Large intestine (tissue), 3 donors: Measurements from ENCODE around the gene RYR2. TPM values are rescaled to one million over a fixed set of nuclear protein-coding genes. Genes with fewer than 3 reads are reported as not detected.

Source experiments
- DNase-seq, 2 donors: peaks; one replicate each; pipeline versions ENCODE4 v3.0.0 to v3.0.0-alpha.2; 2013
- H3K27ac ChIP-seq: one replicate; pipeline ENCODE4 v1.5.1; 2013; ENCODE audit warnings: low read length
- H3K27me3 ChIP-seq: 2 replicates; pipeline ENCODE4 v1.6.1; 2013; ENCODE audit warnings: low read length; ENCODE audit not compliant: control insufficient read depth, insufficient read depth
- H3K36me3 ChIP-seq: 2 replicates; pipeline ENCODE4 v1.6.1; 2013; ENCODE audit warnings: low read length; ENCODE audit not compliant: control insufficient read depth, insufficient read depth
- H3K4me1 ChIP-seq: one replicate; pipeline ENCODE4 v1.6.1; 2013; ENCODE audit warnings: low read length; ENCODE audit not compliant: control insufficient read depth, insufficient read depth
- H3K4me3 ChIP-seq: one replicate; pipeline ENCODE4 v1.5.1; 2013; ENCODE audit warnings: low read length
- H3K9me3 ChIP-seq: one replicate; pipeline ENCODE4 v1.6.1; 2013; ENCODE audit warnings: mild to moderate bottlenecking, low read depth, low read length, moderate library complexity; ENCODE audit not compliant: control insufficient read depth
- WGBS: methylation state at CpG from one replicate; pipeline ENCODE4 v1.1.5; 2013; ENCODE audit warnings: low lambda C conversion rate; ENCODE audit not compliant: insufficient coverage; 5-methylcytosine and 5-hydroxymethylcytosine counted together
- polyA plus RNA-seq: library from polyadenylated mRNA; unstranded; fragments of 120-200 nt; gene quantifications from one replicate; pipeline ENCODE4 v1.2.1, GENCODE V29; 2013

The RYR2 gene
- polyA plus RNA-seq, 1 donor: 4.3 TPM

DNA sequence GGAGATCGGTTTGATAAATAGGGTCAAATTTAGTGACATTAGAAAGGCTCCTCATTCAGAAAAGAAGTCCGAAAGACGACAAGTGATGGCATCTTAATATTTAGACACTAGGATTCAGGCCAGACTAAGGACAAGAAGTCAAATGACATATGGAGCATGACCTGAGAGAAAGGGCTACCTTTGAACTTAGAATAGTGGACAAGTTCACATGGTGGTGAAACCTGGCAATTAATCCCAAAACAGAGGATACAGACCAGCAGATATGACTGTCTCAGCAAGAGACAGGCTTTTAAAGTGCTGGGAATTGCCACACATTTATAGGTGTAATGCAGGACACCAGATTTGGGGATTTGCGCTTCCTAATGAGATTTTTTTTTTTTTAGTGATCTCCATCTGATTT is 703.6 kb downstream of the RYR2 start:
- 100% methylated on average over 2 of the region's 4 CpGs for WGBS

DNA sequence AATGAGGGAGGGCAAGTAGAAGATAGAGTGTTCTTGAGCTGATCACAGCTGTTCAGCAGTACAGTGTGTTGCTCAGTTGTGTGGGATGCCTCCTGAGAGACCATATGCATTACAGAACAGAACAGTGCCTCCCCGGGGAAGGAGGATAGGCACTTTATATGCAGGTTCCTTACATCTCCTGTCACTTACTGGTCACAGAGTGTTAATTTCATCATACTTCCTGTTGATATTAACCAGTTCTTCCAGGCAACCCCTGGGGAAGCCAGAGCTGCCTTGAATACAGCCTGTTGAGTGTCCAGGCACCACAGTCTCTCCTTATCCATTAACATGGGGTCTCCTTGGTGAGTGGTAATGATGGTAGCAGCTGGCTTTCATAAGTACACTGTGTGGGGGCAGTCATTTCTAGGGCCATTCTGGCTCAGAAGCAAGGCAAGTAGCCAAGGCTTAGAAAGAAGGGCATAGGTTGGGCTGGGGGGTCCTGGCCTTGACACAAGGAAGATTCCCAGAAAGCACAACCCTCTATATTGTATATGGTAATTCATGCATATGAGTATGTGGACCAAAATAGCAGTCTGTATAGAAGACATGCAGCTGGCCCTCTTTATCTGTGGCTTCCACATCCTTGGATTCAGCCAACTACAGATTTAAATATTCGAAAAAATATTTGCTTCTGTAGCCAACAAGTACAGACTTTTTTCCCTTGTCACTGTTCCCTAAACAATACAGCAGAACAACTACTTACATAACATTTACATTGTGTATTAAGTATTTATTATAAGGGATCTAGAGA is 706.4 kb downstream of the RYR2 start:
- Histone ChIP-seq H3K27me3 (no peaks in the 10 kb centered on the region), H3K27ac (no peak overlapping the region), H3K4me3 (no peak overlapping the region), H3K4me1 (no peaks in the 10 kb centered on the region), H3K36me3 (no peaks in the 10 kb centered on the region), H3K9me3 (no peaks in the 10 kb centered on the region)
- 83% methylated on average over 1 of the region's 2 CpGs for WGBS
- DNase-seq: peak in 1 of 2 donors; percentile 14

More for the DNA sequence above, 703.6 kb downstream of the RYR2 start:
- DNase-seq: no peak
- no peaks in the 10 kb centered on the region for H3K27me3 ChIP-seq
- H3K36me3 ChIP-seq: no peaks in the 10 kb centered on the region
- no peak overlapping the region for H3K27ac ChIP-seq
- peaks cover 2% of the 10 kb centered on the region for H3K4me1 ChIP-seq
- no peaks in the 10 kb centered on the region for H3K9me3 ChIP-seq
- H3K4me3 ChIP-seq: no peak overlapping the region

DNA sequence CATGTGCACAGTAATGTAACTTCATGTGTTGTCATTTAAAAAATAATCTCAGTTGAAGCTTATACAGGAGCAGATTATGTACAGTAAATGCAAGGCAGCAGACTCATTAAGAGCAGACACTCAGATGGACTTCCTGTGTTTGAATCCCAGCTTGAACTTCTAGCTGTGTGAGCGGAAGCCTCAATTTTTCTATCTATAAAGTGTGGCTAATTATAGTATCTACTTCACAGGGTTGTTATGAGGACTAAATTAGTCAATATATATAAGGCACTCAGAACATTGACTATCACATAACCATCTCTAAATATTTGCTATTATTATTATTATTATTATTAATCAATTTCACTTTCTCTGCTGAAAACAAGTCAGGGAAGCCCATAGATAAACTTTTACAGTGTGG is 707.1 kb downstream of the RYR2 start:
- Histone ChIP-seq H3K4me1 (no peaks in the 10 kb centered on the region), H3K27me3 (no peaks in the 10 kb centered on the region), H3K36me3 (no peaks in the 10 kb centered on the region), H3K9me3 (no peaks in the 10 kb centered on the region), H3K27ac (no peak overlapping the region), H3K4me3 (no peak overlapping the region)
- no CpG with 5 or more reads among the region's 1 CpG for WGBS
- DNase-seq: no peak

DNA sequence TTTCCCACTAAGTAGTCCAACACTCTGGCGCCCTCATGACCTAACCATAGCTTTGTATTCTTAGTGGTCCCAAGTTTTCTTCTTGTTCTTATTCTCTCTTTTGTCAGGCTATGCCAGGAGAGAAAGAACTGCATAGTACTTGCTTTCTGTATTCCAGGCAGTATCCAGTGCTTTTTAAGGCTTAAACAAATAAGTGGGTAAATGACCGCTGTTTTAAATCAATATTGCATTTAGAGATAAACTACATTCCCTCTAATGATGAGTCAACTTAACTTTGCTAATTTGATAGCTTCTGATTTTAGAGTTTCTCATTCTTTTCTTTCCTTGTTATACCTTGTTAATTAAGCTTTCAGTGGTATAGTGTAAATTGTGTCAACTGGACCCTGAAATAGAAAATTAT is 709.1 kb downstream of the RYR2 start:
- Histone ChIP-seq H3K9me3 (no peaks in the 10 kb centered on the region), H3K36me3 (no peaks in the 10 kb centered on the region), H3K4me3 (no peak overlapping the region), H3K4me1 (no peaks in the 10 kb centered on the region), H3K27me3 (no peaks in the 10 kb centered on the region), H3K27ac (no peak overlapping the region)
- no peak for DNase-seq
- WGBS: no CpG with 5 or more reads among the region's 2 CpGs

DNA sequence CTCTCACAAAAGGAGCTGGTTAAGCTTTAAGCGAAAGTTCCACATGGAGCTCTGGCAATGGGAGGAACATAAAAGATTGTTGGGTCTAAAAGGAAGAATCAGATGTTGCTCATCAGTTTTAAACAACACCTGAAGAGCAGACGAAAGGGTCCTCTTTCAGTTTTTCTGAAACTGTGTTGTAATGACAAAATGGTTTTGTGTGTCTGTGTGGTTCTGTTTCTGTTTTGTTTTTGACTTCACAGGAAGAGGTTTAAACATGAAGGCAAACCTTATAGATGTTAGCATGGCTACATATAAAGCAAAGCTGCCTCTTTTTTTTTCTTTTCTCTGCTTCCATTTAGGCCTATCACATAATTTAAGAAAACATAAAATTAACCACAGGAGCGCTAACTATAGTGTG is 712.6 kb downstream of the RYR2 start:
- 100% methylated on average over 1 of the region's 3 CpGs for WGBS
- Histone ChIP-seq H3K36me3 (no peaks in the 10 kb centered on the region), H3K27ac (no peak overlapping the region), H3K4me1 (no peaks in the 10 kb centered on the region), H3K27me3 (no peaks in the 10 kb centered on the region), H3K9me3 (no peaks in the 10 kb centered on the region), H3K4me3 (no peak overlapping the region)
- no peak for DNase-seq

DNA sequence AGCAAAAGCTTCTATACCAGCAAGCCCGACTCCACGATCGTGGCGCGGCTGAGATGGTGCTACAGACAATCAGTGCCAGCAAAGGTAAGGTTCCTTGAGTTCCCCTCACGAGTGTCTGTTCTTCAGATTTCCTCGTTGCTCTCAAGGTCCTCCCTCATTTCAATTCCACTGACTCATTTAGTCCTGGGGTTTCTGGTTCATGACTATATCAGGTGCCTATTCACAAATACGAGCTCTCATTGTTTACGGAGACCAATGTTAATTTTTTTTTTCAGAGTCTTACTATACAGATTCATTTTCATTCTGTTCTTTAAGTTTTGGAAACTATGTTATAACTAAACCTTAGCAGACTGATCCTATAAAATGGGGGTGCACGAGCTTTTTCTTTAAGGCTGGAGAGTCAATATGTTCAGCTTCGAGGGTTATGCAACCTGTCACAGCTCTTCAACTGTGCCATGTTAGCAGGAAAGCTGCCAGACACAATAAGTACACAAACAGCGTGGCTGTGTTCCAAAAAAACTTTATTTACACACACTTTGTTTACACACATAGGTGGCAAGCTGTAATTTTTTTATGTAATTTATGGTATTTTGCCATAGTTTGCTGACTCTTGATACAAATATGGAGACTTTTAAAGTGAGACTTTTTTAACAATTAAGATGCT is 714.5 kb downstream of the RYR2 start:
- Histone ChIP-seq H3K27ac (no peak overlapping the region), H3K9me3 (no peaks in the 10 kb centered on the region), H3K27me3 (no peaks in the 10 kb centered on the region), H3K36me3 (no peaks in the 10 kb centered on the region), H3K4me3 (no peak overlapping the region), H3K4me1 (peaks cover 13% of the 10 kb centered on the region)
- no peak for DNase-seq
- WGBS: 94% methylated on average over 5 of the region's 12 CpGs

DNA sequence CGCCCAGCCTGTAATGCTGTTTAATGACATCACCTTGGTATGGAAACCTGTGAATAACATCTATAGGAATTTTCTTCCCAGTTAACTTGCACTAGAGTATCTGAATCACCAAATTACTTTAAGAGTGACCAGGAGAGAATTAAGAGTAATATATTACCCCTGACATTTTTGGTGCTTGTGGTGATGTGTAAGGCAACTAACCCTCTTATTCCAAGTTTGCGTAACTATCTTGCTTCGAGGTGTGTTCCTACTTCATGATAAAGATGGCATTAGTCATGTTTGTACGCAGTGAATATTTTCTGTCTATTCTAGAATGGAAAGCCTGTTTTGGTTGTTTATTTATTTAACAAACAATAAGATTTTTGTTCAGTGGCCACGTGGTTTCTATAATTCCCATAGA is 717.4 kb downstream of the RYR2 start:
- no peak for DNase-seq
- H3K27ac ChIP-seq: peak overlapping the region; percentile 11
- H3K27me3 ChIP-seq: no peaks in the 10 kb centered on the region
- H3K36me3 ChIP-seq: no peaks in the 10 kb centered on the region
- H3K4me3 ChIP-seq: no peak overlapping the region
- no CpG with 5 or more reads among the region's 5 CpGs for WGBS
- no peaks in the 10 kb centered on the region for H3K9me3 ChIP-seq
- peaks cover 14% of the 10 kb centered on the region for H3K4me1 ChIP-seq

DNA sequence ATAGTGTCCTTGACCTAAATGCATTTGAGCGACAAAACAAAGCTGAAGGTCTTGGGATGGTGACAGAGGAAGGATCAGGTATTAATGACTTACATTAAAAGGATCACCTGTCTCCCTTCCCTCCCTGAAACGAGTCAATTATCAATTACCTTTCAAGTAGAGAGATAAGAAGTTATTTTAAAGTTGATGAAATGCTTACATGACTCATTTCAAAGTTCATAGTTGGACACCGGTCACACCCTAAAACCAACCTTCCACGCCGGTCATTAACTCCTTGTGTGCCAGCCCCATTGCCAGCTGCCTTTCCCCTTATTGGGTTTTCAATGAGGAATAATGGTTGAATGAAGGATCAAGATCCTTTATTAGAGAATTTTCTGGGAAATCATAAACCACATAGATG is 719.0 kb downstream of the RYR2 start:
- Histone ChIP-seq H3K4me1 (peaks cover 14% of the 10 kb centered on the region), H3K4me3 (no peak overlapping the region), H3K27me3 (no peaks in the 10 kb centered on the region), H3K9me3 (no peaks in the 10 kb centered on the region), H3K36me3 (no peaks in the 10 kb centered on the region), H3K27ac (peak overlapping the region; percentile 56)
- peak; percentile 36 to 79 for DNase-seq
- no CpG with 5 or more reads among the region's 5 CpGs for WGBS

DNA sequence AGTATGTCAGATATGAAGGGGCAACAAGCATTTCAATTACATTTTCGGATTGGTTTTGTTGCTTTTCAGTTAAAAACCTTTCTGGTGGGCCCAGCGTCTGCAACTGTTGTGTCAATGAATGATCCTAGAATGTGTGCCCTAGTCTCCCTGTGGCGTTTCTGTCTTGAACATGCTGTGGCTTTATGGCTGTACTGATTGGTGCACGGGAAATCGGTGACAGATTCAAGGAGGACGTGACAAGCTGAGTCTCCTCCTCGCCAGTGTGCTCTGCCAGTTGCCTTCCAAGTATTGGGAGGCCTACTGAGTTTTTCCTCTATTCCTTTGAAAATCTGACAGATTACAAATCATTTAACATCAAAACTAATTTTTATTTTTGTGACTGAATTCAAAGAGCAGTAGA is 721.2 kb downstream of the RYR2 start:
- WGBS: 89% methylated on average over 6 of the region's 7 CpGs
- Histone ChIP-seq H3K27ac (no peak overlapping the region), H3K27me3 (no peaks in the 10 kb centered on the region), H3K9me3 (no peaks in the 10 kb centered on the region), H3K4me3 (no peak overlapping the region), H3K36me3 (no peaks in the 10 kb centered on the region), H3K4me1 (peaks cover 14% of the 10 kb centered on the region)
- no peak for DNase-seq

DNA sequence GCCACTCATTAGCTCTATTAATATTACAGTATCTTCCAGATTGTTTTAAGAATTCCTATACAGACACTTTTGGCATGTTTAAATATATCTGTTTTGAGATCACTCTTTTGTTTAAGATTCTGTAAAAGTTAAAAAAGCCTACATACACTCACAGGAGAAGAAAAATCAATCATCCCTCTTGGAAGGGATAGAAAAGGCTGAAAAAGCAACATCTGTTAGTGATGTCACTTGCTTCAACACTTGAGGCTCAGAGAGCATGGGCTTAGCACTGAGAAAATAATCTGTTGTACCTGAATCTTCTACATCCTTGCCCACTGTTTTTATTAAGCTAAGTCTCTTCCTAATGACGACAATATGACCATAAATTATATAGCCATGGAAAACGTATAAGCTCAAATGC is 721.8 kb downstream of the RYR2 start:
- DNase-seq: no peak
- 40% methylated on average over 2 of the region's 2 CpGs for WGBS
- Histone ChIP-seq H3K9me3 (no peaks in the 10 kb centered on the region), H3K27ac (no peak overlapping the region), H3K27me3 (no peaks in the 10 kb centered on the region), H3K4me3 (no peak overlapping the region), H3K36me3 (no peaks in the 10 kb centered on the region), H3K4me1 (peaks cover 14% of the 10 kb centered on the region)

DNA sequence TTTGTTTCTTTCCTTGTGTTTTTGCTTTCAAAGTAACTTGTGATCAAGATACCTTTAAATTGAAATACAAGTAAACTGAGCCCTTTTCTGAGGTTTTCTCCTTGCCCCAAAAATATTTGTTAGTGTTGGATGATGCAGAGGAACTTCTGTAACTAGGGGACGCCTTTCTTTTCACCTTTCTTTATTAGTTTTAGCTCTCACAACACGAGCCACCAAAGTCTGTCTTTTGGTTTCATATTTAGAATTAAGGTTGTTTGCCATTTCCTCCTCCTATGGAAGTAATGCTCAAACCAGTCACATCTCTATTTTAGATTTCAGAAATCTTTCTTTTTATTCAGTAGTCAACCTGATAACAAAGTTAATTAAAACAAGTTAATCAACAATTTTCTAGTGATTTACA is 727.9 kb downstream of the RYR2 start:
- peaks cover 2% of the 10 kb centered on the region for H3K4me1 ChIP-seq
- no peaks in the 10 kb centered on the region for H3K9me3 ChIP-seq
- WGBS: 70% methylated on average over 2 of the region's 2 CpGs
- H3K36me3 ChIP-seq: no peaks in the 10 kb centered on the region
- H3K27me3 ChIP-seq: no peaks in the 10 kb centered on the region
- no peak overlapping the region for H3K4me3 ChIP-seq
- H3K27ac ChIP-seq: no peak overlapping the region
- DNase-seq: no peak
